ENCODE results near the gene SPTBN1. TPM values are rescaled to one million over a fixed set of nuclear protein-coding genes. Genes with fewer than 3 reads are reported as not detected.

The SPTBN1 gene
- total and polyA plus RNA-seq, 2 of the 13 experiments (the other 11 are each of a cell fraction or from before 2014, with no cell fraction given) = 123 to 299 TPM

DNA sequence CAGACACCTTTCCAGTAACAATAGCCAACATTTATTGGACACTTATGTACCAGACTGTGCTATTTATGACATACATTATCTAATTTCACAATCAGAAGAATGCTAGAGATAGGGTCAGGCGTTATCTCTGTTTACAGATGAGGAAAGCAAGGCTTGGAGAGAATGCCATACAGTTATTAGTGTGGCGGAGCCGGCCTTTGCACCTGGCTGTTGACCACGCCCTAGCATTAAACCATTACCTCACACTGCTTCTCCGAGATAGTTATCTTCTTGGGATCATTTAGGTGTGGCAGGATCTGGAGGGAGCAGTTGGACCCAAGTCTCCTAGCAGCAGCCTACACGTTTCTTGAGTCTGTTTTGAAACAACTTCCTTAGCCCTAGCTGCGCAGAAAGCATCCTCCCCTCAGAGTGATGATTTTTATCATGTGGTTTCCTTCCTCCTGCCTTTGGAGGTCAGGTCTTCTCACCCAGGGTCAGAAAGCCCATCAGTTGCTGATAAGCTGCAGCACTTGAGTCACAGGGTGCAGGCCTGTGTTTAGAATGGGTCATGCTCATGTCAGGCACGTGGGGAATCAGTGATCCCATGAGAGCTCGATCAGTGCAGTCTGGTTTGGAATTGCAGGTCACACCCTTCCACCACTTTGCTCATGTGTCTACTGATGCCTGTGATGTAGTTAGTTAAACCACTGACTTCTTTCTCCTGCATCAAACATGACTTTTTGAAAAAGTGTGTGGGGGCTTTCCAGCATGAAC is 118.2 kb downstream of the SPTBN1 start (continued):
- TF ChIP-seq, protein P1, sequence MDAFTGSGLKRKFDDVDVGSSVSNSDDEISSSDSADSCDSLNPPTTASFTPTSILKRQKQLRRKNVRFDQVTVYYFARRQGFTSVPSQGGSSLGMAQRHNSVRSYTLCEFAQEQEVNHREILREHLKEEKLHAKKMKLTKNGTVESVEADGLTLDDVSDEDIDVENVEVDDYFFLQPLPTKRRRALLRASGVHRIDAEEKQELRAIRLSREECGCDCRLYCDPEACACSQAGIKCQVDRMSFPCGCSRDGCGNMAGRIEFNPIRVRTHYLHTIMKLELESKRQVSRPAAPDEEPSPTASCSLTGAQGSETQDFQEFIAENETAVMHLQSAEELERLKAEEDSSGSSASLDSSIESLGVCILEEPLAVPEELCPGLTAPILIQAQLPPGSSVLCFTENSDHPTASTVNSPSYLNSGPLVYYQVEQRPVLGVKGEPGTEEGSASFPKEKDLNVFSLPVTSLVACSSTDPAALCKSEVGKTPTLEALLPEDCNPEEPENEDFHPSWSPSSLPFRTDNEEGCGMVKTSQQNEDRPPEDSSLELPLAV (CRISPR knock-in tag; conservative IDR thresholded peaks at IDR 0.05; ENCODE audit: low read depth) = no peak
- no peak for TF ChIP-seq RBM39 (IDR thresholded peaks at IDR 0.05; ENCODE audit: low read depth, low read length, poor library complexity, severe bottlenecking)
- TF ChIP-seq KLF16 (CRISPR knock-in tag; IDR thresholded peaks at IDR 0.05) = peak in 1 of 2 experiments; percentile 49; a peak in 1 of 4 replicates
- no peak for TF ChIP-seq THYN1 (CRISPR knock-in tag; IDR thresholded peaks at IDR 0.05; ENCODE audit: borderline replicate concordance, low read depth)
- TF ChIP-seq, protein P2, sequence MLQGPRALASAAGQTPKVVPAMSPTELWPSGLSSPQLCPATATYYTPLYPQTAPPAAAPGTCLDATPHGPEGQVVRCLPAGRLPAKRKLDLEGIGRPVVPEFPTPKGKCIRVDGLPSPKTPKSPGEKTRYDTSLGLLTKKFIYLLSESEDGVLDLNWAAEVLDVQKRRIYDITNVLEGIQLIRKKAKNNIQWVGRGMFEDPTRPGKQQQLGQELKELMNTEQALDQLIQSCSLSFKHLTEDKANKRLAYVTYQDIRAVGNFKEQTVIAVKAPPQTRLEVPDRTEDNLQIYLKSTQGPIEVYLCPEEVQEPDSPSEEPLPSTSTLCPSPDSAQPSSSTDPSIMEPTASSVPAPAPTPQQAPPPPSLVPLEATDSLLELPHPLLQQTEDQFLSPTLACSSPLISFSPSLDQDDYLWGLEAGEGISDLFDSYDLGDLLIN (CRISPR knock-in tag; IDR thresholded peaks at IDR 0.05; ENCODE audit: borderline replicate concordance) = no peak
- TF ChIP-seq MEIS1 (CRISPR knock-in tag; IDR thresholded peaks at IDR 0.05; ENCODE audit: borderline replicate concordance) = 0 out of 2 replicates have a peak, but pooled peaks have one; percentile 56
- TF ChIP-seq HES4 (CRISPR knock-in tag; IDR thresholded peaks at IDR 0.05; ENCODE audit: borderline replicate concordance) = no peak
- TF ChIP-seq ISL2 (CRISPR knock-in tag; IDR thresholded peaks at IDR 0.05) = peak; percentile 91
- TF ChIP-seq, protein P3, sequence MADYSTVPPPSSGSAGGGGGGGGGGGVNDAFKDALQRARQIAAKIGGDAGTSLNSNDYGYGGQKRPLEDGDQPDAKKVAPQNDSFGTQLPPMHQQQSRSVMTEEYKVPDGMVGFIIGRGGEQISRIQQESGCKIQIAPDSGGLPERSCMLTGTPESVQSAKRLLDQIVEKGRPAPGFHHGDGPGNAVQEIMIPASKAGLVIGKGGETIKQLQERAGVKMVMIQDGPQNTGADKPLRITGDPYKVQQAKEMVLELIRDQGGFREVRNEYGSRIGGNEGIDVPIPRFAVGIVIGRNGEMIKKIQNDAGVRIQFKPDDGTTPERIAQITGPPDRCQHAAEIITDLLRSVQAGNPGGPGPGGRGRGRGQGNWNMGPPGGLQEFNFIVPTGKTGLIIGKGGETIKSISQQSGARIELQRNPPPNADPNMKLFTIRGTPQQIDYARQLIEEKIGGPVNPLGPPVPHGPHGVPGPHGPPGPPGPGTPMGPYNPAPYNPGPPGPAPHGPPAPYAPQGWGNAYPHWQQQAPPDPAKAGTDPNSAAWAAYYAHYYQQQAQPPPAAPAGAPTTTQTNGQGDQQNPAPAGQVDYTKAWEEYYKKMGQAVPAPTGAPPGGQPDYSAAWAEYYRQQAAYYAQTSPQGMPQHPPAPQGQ (CRISPR knock-in tag; IDR thresholded peaks at IDR 0.05; ENCODE audit: borderline replicate concordance) = no peak
- TF ChIP-seq, protein P4, sequence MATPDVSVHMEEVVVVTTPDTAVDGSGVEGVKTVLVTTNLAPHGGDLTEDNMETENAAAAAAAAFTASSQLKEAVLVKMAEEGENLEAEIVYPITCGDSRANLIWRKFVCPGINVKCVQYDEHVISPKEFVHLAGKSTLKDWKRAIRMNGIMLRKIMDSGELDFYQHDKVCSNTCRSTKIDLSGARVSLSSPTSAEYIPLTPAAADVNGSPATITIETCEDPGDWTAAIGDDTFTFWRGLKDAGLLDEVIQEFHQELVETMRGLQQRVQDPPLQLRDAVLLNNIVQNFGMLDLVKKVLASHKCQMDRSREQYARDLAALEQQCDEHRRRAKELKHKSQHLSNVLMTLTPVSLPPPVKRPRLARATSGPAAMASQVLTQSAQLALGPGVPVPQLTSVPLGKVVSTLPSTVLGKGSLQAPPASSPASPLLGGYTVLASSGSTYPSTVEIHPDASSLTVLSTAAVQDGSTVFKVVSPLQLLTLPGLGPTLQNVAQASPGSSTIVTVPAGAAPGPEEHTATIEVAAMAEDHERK (CRISPR knock-in tag; IDR thresholded peaks at IDR 0.05; ENCODE audit: low read depth) = no peak
- no peak for TF ChIP-seq KLF11 (CRISPR knock-in tag; IDR thresholded peaks at IDR 0.05)
- no peak for TF ChIP-seq ZSCAN20 (CRISPR knock-in tag; IDR thresholded peaks at IDR 0.05; ENCODE audit: borderline replicate concordance)
- peak; percentile 36; the same call in 1 of the 2 replicates for TF ChIP-seq MYC (CRISPR knock-in tag; IDR thresholded peaks at IDR 0.05; ENCODE audit: borderline replicate concordance)
- TF ChIP-seq BCL6 (CRISPR knock-in tag; IDR thresholded peaks at IDR 0.05) = peak; percentile 90
- TF ChIP-seq ZSCAN21 (CRISPR knock-in tag; IDR thresholded peaks at IDR 0.05; ENCODE audit: borderline replicate concordance) = no peak; the same call in 1 of the 2 replicates
- TF ChIP-seq, protein P5, sequence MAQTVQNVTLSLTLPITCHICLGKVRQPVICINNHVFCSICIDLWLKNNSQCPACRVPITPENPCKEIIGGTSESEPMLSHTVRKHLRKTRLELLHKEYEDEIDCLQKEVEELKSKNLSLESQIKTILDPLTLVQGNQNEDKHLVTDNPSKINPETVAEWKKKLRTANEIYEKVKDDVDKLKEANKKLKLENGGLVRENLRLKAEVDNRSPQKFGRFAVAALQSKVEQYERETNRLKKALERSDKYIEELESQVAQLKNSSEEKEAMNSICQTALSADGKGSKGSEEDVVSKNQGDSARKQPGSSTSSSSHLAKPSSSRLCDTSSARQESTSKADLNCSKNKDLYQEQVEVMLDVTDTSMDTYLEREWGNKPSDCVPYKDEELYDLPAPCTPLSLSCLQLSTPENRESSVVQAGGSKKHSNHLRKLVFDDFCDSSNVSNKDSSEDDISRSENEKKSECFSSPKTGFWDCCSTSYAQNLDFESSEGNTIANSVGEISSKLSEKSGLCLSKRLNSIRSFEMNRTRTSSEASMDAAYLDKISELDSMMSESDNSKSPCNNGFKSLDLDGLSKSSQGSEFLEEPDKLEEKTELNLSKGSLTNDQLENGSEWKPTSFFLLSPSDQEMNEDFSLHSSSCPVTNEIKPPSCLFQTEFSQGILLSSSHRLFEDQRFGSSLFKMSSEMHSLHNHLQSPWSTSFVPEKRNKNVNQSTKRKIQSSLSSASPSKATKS (CRISPR knock-in tag; IDR thresholded peaks at IDR 0.05) = no peak
- no peak for TF ChIP-seq ZSCAN31 (CRISPR knock-in tag; IDR thresholded peaks at IDR 0.05; ENCODE audit: low read depth)
- TF ChIP-seq WIZ (CRISPR knock-in tag; IDR thresholded peaks at IDR 0.05) = no peak
- no peak for TF ChIP-seq CHD4 (IDR thresholded peaks at IDR 0.05; ENCODE audit: borderline replicate concordance, low read length)
- no peak for TF ChIP-seq SRSF4 (IDR thresholded peaks at IDR 0.05; ENCODE audit: low read depth, low read length, poor library complexity, severe bottlenecking)
